Liver (tissue), 3 donors: Measurements from ENCODE around the gene RICTOR.

Experiments used
- CTCF ChIP-seq: fragments of 150-350 bp; IDR thresholded peaks from 2 replicates; pipeline ENCODE4 v1.5.1; 2017; ENCODE audit warnings: improper control_type of control experiment, low read depth, low read length; ENCODE audit not compliant: missing input control
- FOXA1 ChIP-seq: IDR thresholded peaks from 2 replicates; pipeline ENCODE4 v1.6.1; 2016; ENCODE audit warnings: antibody characterized with exemption
- HNF4A ChIP-seq, 2 donors: conservative IDR thresholded peaks; 2 replicates each; pipeline ENCODE4 v1.6.1; 2016; ENCODE audit warnings: antibody characterized with exemption in 2 of 2, mild to moderate bottlenecking in 2 of 2
- JUND ChIP-seq, 2 donors: IDR thresholded peaks; 2 replicates each; pipeline ENCODE4 v1.6.1; 2016; ENCODE audit warnings: antibody characterized with exemption in 2 of 2
- RAD21 ChIP-seq, 2 donors: IDR thresholded peaks; 2 replicates each; pipeline ENCODE4 v1.6.1; 2016; ENCODE audit warnings: antibody characterized with exemption in 2 of 2, mild to moderate bottlenecking in 2 of 2
- RXRA ChIP-seq, 2 donors: IDR thresholded peaks; 2 replicates each; pipeline ENCODE4 v1.6.1; 2017 to 2018; ENCODE audit warnings: antibody characterized with exemption in 2 of 2, mild to moderate bottlenecking in 1 of 2
- donor health status: healthy.
- donor health status: healthy.

DNA sequence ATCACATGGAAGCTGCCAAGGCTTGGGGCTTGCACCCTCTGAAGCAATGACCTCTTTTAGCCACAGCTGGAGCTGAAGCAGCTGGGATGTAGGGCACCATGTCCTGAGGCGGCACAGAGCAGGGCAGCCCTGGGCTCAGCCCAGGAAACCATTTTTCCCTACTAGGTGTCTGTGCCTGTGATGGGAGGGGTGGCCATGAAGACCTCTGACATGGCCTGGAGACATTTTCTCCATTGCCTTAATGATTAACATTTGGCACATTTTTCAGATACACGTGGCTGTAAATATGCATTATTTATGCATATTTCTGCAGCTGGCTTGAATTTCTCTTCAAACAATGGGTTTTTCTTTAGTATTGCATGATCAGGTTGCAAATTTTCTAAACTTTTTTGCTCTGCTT, 146.7 kb downstream of the RICTOR start:
- no peak for TF ChIP-seq JUND (IDR thresholded peaks at IDR 0.05)
- TF ChIP-seq RAD21 (IDR thresholded peaks at IDR 0.05): no peak
- TF ChIP-seq FOXA1: no peak
- TF ChIP-seq CTCF: no peak
- TF ChIP-seq RXRA (IDR thresholded peaks at IDR 0.05): no peak
- TF ChIP-seq HNF4A (conservative IDR thresholded peaks at IDR 0.05): no peak
